HAP-1 (cell line): ENCODE results near the gene LRRC32.
A peak's percentile ranks its signal among the peaks of the same experiment; 100 is the strongest.

ENCODE experiments used
- DNase-seq, 2 experiments: peaks; one replicate each; pipeline ENCODE4 v3.0.0-alpha.2; 2016 to 2020; ENCODE audit warnings: low spot score in 2 of 2
- H3K27me3 ChIP-seq: fragments of 250-450 bp; sonication (Bioruptor Pico); 2 replicates; pipeline ENCODE4 v1.5.1; 2020; ENCODE audit warnings: low read depth, mild to moderate bottlenecking, moderate library complexity
- H3K36me3 ChIP-seq: fragments of 250-450 bp; sonication (Bioruptor Pico); replicated peaks from 2 replicates; pipeline ENCODE4 v1.5.1; 2020; ENCODE audit warnings: mild to moderate bottlenecking
- H3K4me1 ChIP-seq: fragments of 250-450 bp; sonication (Bioruptor Pico); 2 replicates; pipeline ENCODE4 v1.5.1; 2020; ENCODE audit warnings: mild to moderate bottlenecking
- H3K4me3 ChIP-seq: fragments of 250-450 bp; sonication (Bioruptor Pico); 2 replicates; pipeline ENCODE4 v1.5.1; 2020; ENCODE audit warnings: mild to moderate bottlenecking, moderate library complexity
- H3K9me3 ChIP-seq: fragments of 250-450 bp; sonication (Bioruptor Pico); 2 replicates; pipeline ENCODE4 v1.5.1; 2020; ENCODE audit warnings: mild to moderate bottlenecking, moderate library complexity
- in situ Hi-C: fragments of 300-500 bp; cut with MboI; formaldehyde crosslinking; loops from 3 replicates; pipeline ENCODE4 v1.14.3; 2020; ENCODE audit warnings: low sequenced_read_pairs, inconsistent platforms, mixed read lengths

Gene LRRC32

GRCh38 chr11:76682106-76682505 lies 11.6 kb upstream of the LRRC32 start:
- no peak for DNase-seq
- H3K4me1 ChIP-seq = no peaks in the 10 kb centered on the region
- in situ Hi-C loops = loop anchor here (5.0 to 25.0 kb wide), 2 partner anchors 480 to 795 kb away; no protein-coding TSS in a partner anchor

DNA sequence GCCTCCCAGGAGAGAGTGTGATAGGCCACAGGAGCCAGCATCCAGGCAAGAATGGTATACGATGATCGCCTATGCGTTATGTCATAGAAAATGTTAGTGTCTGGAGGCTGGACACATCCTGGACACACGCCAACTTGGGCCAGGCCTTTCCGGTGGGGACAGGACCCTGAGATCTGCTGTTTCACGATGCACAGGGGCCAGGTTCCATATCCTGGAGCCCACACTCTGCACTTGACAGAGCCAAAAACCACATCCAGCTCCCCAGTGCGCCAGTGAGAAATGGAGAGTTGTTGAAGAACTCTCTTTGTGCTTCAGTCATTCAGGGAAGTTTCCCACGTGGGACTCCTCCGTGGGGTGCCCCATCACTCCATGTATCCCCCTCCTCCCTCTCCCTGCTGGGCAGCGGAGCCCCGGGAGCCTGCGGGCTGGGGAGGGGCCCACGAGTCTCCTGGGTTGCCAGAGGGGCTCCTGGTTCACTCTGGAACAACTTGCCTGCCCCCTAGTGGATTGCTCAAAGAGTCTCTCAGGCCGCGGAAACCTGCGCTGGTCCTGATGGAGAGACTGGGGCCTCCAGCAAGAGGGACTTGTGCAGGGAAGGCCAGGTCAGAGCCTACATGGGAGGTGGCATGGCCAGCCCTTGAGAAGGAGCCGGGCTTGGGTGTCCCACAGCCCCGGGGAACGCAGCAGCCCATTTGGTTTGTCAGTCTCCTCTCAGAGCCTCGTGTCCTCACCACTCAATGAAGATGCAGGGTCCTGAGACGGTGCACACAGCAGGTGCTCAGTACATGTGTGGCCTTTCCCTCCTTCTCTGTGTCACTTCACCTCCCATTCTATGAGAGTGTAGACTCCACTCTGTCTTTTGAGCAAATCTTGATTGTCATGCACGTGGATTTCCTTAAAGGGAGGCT lies 10.2 kb upstream of the LRRC32 start:
- peak; percentile 63 to 92 for DNase-seq
- Histone ChIP-seq H3K4me3 (no peak overlapping the region), H3K9me3 (no peaks in the 10 kb centered on the region), H3K27me3 (no peaks in the 10 kb centered on the region; the same call in 1 of the 2 replicates), H3K4me1 (no peaks in the 10 kb centered on the region), H3K36me3 (no peaks in the 10 kb centered on the region)
- in situ Hi-C loops = loop anchor here (5.0 to 25.0 kb wide), 2 partner anchors 478 to 793 kb away; no protein-coding TSS in a partner anchor

More at GRCh38 chr11:76682106-76682505, 11.6 kb upstream of the LRRC32 start:
- Histone ChIP-seq H3K9me3 (no peaks in the 10 kb centered on the region), H3K36me3 (no peaks in the 10 kb centered on the region), H3K4me3 (no peak overlapping the region), H3K27me3 (no peaks in the 10 kb centered on the region; the same call in 1 of the 2 replicates)

DNA sequence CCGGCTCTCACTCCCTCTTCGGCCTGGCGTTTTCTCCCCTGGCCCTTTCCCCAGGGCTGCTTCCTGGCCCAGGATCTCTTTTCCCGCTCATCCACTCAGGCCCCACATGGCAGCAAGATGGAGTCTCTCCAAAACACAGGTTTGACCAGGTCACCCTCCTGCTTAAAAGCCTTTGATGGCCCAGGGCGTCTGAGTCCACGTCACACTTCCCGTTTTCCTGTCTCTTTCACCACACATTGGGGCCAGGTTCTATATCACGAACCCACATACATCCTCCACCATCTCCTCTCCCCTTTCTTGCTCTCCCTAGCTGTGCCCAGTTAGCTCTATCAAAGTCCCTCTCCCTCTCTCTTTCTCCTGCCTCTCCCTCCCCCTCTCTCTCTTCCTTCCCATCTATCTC lies 7.8 kb upstream of the LRRC32 start:
- Histone ChIP-seq H3K4me3 (no peak overlapping the region), H3K9me3 (no peaks in the 10 kb centered on the region), H3K36me3 (no peaks in the 10 kb centered on the region), H3K27me3 (no peaks in the 10 kb centered on the region; the same call in 1 of the 2 replicates), H3K4me1 (no peaks in the 10 kb centered on the region)
- DNase-seq = no peak
- in situ Hi-C loops = loop anchor here (25.0 kb wide), 1 partner anchor 791 kb away; no protein-coding TSS in a partner anchor

- Histone ChIP-seq H3K36me3 (no peaks in the 10 kb centered on the region), H3K9me3 (no peaks in the 10 kb centered on the region), H3K4me3 (no peak overlapping the region), H3K4me1 (no peaks in the 10 kb centered on the region), H3K27me3 (no peaks in the 10 kb centered on the region; the same call in 1 of the 2 replicates)
- in situ Hi-C loops = loop anchor here (25.0 kb wide), 1 partner anchor 790 kb away; no protein-coding TSS in a partner anchor
- no peak for DNase-seq
These were observed 6.9 kb upstream of the LRRC32 start for GRCh38 chr11:76677458-76677765.

GRCh38 chr11:76676636-76677457 lies 6.3 kb upstream of the LRRC32 start:
- in situ Hi-C loops = loop anchor here (25.0 kb wide), 1 partner anchor 790 kb away; no protein-coding TSS in a partner anchor
- Histone ChIP-seq H3K36me3 (no peaks in the 10 kb centered on the region), H3K4me1 (no peaks in the 10 kb centered on the region), H3K9me3 (no peaks in the 10 kb centered on the region), H3K4me3 (no peak overlapping the region), H3K27me3 (no peaks in the 10 kb centered on the region; the same call in 1 of the 2 replicates)
- no peak for DNase-seq

DNA sequence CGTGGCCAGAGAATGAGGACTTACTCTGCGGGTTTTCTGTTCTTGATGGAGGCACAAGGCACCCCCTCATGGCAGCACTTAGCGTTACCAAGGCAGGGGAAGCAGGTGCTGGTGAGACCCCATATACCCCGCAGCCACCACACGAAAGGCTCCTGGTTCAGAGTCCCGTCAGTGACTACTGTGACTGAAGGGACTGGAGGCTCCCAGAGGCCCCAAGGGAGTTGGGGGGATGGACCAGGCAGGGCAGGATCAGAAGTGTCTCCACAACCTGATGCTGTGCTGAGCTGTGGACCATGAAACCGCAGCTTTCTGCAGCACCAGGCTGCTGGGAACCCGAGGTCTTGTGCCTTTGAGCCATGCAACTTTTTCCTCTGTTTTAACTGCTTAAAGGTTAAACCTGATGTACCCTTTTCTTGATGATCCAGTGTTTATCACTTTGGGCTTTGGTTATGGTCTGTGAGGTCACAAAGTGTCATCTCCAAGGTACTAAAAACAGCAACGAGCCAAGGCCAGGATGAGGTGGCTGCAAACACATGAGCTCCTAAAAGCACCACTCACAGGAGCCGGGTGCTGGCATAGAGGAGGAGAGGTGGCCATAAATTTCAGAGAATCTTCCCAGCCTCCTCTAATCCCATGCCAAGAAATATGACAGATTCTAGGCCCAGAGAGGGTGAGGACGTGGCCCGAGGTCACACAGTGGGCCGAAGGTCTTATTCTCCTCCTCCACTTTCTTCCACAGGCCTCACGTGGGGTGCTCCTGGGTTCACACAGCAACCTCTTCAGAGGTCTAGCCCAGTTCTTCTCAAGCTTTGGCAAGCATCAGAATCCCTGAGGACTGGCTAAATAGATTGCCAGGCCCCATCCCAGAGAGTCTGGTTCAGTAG lies 4.2 kb upstream of the LRRC32 start:
- no peak for DNase-seq
- in situ Hi-C loops = loop anchor here (25.0 kb wide), 1 partner anchor 787 kb away; no protein-coding TSS in a partner anchor
- Histone ChIP-seq H3K27me3 (no peaks in the 10 kb centered on the region), H3K36me3 (no peaks in the 10 kb centered on the region), H3K4me1 (peaks cover 7% of the 10 kb centered on the region; the same call in 1 of the 2 replicates), H3K4me3 (no peak overlapping the region), H3K9me3 (no peaks in the 10 kb centered on the region)

GRCh38 chr11:76673176-76674142 lies 2.9 kb upstream of the LRRC32 start:
- H3K36me3 ChIP-seq = no peaks in the 10 kb centered on the region
- DNase-seq = no peak
- peaks cover 7% of the 10 kb centered on the region; the same call in 1 of the 2 replicates for H3K4me1 ChIP-seq
- H3K27me3 ChIP-seq = no peaks in the 10 kb centered on the region
- no peak overlapping the region for H3K4me3 ChIP-seq
- H3K9me3 ChIP-seq = no peaks in the 10 kb centered on the region
- in situ Hi-C loops = no loop called here

- H3K9me3 ChIP-seq = no peaks in the 10 kb centered on the region
- no peaks in the 10 kb centered on the region for H3K27me3 ChIP-seq
- no peak overlapping the region for H3K4me3 ChIP-seq
- DNase-seq = no peak
- no peaks in the 10 kb centered on the region for H3K36me3 ChIP-seq
- in situ Hi-C loops = no loop called here
- peaks cover 7% of the 10 kb centered on the region; the same call in 1 of the 2 replicates for H3K4me1 ChIP-seq
These were observed 2.1 kb upstream of the LRRC32 start for GRCh38 chr11:76672431-76673175.

DNA sequence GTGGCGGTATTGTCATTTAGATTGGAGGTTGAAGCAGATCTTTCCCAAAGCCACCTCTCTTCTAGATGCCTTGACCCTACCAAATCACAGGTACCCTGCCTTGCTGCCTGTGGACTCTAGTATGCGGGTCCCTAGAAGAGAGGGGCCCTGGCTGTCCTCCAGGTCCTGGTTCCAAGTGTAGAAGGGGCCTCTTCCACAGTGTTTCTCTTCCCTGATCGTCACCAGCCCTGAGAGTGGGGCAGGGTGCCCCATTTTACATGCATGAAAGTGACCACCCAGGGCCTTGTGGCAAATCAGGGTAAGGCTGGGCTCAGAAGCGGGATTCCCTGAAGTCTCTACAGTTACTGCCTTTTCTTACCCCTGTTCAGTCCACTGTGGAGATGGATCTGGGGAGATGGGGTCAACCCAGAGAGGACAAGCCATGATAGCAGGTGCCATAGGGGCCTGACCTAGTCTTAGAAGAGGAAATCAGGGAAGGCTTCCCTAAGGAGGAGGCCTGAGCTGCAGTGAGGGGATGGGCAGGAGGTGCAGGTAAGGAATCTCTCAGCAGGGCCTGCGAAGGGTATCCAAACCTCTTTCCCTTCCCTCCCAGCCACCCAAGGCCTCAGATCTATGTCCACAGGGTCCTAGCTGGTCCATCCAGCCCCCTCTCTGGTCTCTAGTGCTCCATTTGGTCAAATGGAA lies 1.2 kb upstream of the LRRC32 start:
- Histone ChIP-seq H3K4me1 (peaks cover 7% of the 10 kb centered on the region; the same call in 1 of the 2 replicates), H3K9me3 (no peaks in the 10 kb centered on the region), H3K27me3 (no peaks in the 10 kb centered on the region), H3K36me3 (no peaks in the 10 kb centered on the region), H3K4me3 (0 out of 2 replicates have a peak overlapping the region, but pooled peaks have one; percentile 32)
- in situ Hi-C loops = no loop called here
- no peak for DNase-seq

- in situ Hi-C loops = no loop called here
- H3K27me3 ChIP-seq = no peaks in the 10 kb centered on the region
- no peak for DNase-seq
- H3K4me1 ChIP-seq = peaks cover 7% of the 10 kb centered on the region; the same call in 1 of the 2 replicates
- H3K9me3 ChIP-seq = no peaks in the 10 kb centered on the region
- no peaks in the 10 kb centered on the region for H3K36me3 ChIP-seq
- H3K4me3 ChIP-seq = peak overlapping the region; percentile 32
These were observed 668 bp upstream of the LRRC32 start for GRCh38 chr11:76671237-76671592.

GRCh38 chr11:76669901-76670484 lies 554 bp downstream of the LRRC32 start:
- no peak for DNase-seq
- H3K4me1 ChIP-seq = peaks cover 7% of the 10 kb centered on the region; the same call in 1 of the 2 replicates
- no peaks in the 10 kb centered on the region for H3K27me3 ChIP-seq
- peak overlapping the region; percentile 32 for H3K4me3 ChIP-seq
- in situ Hi-C loops = no loop called here
- no peaks in the 10 kb centered on the region for H3K36me3 ChIP-seq
- H3K9me3 ChIP-seq = no peaks in the 10 kb centered on the region
